ENCODE measurements around the gene SPIRE1.

DNA sequence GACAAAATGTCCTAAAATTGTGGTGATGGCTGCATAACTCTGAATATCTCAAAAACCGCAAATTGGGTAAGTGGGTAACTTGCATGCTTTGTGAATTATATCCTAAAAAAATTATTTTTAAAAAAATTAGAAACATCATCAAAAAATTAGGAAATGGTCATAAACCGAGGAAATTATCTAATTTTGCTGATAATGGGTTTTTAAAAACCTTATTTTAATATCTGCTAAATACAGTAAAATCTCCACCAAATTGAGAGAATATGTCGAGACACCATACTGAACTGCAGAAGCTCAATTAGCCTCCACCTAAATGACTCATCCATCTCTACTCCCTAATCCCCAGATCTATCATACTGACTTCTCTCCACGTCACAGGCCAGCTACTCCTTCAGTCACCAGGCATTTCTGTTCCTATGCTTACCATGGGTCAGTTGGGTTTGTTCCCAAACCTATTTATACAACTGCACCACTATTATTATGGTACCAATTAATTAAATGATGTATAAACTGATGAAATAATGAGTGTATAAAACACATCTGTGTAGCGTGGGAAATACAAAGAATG is 36.1 kb downstream of the SPIRE1 start:
- TF ChIP-seq, protein P1, sequence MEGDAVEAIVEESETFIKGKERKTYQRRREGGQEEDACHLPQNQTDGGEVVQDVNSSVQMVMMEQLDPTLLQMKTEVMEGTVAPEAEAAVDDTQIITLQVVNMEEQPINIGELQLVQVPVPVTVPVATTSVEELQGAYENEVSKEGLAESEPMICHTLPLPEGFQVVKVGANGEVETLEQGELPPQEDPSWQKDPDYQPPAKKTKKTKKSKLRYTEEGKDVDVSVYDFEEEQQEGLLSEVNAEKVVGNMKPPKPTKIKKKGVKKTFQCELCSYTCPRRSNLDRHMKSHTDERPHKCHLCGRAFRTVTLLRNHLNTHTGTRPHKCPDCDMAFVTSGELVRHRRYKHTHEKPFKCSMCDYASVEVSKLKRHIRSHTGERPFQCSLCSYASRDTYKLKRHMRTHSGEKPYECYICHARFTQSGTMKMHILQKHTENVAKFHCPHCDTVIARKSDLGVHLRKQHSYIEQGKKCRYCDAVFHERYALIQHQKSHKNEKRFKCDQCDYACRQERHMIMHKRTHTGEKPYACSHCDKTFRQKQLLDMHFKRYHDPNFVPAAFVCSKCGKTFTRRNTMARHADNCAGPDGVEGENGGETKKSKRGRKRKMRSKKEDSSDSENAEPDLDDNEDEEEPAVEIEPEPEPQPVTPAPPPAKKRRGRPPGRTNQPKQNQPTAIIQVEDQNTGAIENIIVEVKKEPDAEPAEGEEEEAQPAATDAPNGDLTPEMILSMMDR (IDR thresholded peaks at IDR 0.05): no peak
- TF ChIP-seq POLR2A (IDR thresholded peaks at IDR 0.05): no peak

Data from prostate gland (tissue), 2 donors.